ENCODE data around the gene HOXB7.

HOXB7 gene

GRCh38 chr17:48636177-48637018, 25.6 kb upstream of the HOXB7 start:
- DNase-seq = peak; percentile 81

- DNase-seq = no peak
Observed at GRCh38 chr17:48634493-48635208, 23.8 kb upstream of the HOXB7 start.

DNA sequence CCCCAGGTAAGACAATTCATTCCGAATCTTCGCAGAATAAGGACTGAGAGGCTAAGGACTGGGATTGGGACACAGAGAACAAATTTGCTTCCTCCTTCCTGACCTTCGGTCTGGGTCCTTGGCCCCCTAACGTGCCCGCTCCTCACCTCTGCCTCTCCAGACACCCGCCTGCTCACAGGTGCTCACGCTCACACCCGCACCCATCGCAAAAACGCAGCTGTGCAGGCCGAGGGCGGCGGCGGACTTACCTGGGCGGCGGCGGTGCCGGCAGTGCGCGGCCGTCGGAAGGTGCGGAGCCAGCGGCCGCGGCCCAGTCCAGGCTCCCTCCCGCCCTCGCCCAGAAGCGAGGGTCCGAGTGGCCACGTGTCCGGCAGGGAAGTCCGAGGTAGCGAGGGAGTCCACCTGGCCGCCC, 22.5 kb upstream of the HOXB7 start:
- DNase-seq = no peak

DNA sequence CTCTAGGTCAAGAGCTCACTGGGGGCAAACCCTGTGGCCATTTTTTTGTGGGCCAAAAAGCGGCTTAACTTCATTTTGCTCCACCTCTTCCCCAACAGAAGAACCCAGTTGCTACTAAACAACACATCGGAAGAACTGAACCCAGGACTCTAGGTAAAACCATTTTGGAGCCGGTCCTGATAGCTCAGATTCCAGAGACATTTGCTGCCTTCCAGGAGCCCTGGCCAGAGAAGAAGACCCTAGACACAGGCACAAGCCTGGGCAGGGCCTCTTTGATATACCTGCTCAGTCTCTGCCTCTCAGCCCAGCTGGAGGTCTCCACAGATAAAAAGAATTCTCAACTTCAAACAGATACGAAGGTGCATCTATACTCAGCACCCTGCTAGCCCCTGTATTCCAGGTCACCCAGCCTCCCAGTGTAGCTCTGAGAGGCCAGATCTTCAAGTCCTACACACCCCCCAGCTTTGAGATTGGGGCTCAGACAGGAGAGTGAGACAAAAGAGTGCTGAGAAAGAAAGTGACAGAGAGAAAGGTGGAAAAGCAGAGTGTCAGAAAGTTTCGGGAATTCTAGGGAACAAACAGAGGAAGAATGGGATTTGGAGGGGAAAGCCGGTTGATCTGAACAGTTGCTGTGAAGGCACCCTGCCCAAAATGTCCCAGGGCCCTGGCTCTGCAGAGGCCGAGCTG, 21.9 kb upstream of the HOXB7 start:
- no peak for DNase-seq

GRCh38 chr17:48631693-48632578, 21.1 kb upstream of the HOXB7 start:
- no peak for DNase-seq

GRCh38 chr17:48630925-48631692, 20.3 kb upstream of the HOXB7 start:
- DNase-seq = no peak

- no peak for DNase-seq
Observed at GRCh38 chr17:48630009-48630924, 19.4 kb upstream of the HOXB7 start.

DNA sequence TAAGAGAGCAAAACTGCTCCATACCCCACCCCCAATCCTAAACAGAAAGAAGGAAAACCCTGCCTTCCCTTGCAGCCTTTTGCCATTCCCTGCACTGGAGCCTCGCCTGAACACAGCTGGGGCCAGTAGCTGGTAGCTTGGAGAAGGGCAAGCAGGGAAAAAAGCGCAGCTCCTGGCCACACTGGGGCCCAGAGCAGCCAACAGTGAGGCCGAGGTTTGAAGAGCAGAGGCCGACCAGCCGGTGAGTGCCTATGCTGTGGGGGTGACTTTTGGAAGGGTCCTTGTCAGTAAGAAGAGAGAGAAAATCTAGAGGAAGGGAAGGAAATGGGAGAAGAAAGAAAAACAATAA, 18.6 kb upstream of the HOXB7 start:
- no peak for DNase-seq

GRCh38 chr17:48628649-48629410, 18.0 kb upstream of the HOXB7 start:
- DNase-seq = no peak

- DNase-seq = no peak
Observed at GRCh38 chr17:48627623-48628521, 17.1 kb upstream of the HOXB7 start.

DNA sequence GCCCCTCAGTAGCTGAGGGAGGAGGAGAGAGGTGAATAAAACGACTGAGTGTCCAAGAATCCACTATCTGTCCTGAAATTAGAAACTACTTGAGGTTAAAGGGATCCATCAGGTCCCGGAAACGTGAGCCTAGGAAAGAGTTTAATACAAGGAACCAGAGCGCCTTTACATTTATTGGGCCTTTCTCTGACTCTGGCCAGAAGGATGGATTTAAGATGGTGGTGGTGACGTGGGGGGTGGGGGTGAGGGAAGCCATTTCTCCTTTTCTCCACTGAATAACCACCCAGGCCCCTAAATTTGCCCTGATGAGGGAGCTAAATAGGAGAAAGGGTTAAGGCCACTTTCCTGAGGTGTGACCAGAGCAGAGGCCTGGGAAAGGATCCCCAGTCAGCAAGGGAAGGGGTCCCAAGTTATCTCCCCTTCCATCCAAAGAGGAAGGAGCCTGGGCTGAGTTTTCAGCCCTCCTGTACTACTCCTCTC, 16.3 kb upstream of the HOXB7 start:
- no peak for DNase-seq

GRCh38 chr17:48626245-48627117, 15.7 kb upstream of the HOXB7 start, which contains the start of gene HOXB9:
Gene HOXB9 (minus strand): TSS chr17:48626358. CDS start chr17:48626269, 89 bp downstream.
- DNase-seq = peak; percentile 48

DNA sequence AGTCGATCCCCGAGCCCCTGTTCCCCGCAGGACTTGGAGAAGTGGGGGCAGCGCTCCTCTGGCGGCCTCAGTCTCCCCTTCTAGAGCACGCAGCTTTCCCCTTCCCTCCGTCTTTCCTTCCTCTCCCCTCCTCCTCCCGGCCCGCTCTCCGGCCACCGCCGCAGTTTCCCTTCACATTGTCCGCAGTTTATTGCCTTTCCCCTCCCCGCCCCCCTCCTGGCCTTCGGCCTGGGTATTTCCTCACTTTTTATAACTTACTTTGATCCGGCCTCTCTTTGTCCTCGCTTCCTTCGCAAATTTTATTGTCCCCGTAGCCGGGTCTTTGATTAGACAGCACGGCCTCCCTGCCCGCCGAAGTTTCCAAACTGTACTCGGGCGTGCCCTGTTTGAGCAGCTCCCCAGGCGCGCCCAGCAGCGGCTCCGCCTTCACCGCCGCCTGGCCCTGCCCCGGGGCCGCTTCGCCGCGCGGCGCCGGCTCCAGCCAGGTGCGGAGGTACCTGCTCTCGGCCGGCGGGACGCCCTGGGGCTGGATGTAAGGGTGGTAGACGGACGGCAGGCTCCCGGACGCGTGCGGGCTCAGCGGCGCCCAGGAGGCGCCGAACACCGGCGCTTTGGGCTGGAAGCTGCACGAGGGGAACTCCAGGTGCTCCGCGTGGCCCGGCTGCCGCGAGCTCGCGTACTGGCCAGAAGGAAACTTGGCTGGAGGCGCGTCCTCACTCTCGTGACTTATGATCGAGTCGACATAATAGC, 14.9 kb upstream of the HOXB7 start:
- no peak for DNase-seq

- DNase-seq = no peak
Observed at GRCh38 chr17:48624544-48625494, 14.0 kb upstream of the HOXB7 start.

DNA sequence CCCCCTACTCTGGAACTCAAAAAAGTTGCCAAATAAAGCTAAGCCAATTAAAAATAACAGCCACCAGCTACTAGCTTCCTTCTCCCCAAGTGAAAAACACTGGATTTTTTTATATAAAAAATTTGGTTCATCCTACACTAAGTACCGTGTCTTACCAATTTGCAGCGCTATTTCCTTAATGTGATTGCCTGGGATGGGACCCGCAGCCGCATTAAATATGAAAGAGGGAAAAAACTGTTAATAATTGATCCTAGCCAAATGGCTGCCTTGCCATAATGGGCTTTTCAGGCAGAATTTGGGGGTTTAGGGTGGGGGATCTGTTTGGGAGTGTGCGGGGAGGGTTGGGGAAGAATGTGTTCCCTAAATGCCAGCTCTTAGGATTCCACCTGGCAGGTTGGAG, 13.3 kb upstream of the HOXB7 start:
- no peak for DNase-seq

- no peak for DNase-seq
Observed at GRCh38 chr17:48623583-48623982, 12.8 kb upstream of the HOXB7 start.
